ENCODE results near the gene ITGB7.

Gene ITGB7

GRCh38 chr12:53196486-53196885 lies 10.6 kb downstream of the ITGB7 start:
- no peak for DNase-seq (ENCODE audit: low read depth)

GRCh38 chr12:53195516-53196420 lies 11.3 kb downstream of the ITGB7 start:
- no peak for DNase-seq (ENCODE audit: low read depth)

- no peak for DNase-seq (ENCODE audit: low read depth)
Measured at GRCh38 chr12:53194973-53195372, 12.1 kb downstream of the ITGB7 start.

- DNase-seq (ENCODE audit: low read depth) = no peak
Measured at GRCh38 chr12:53193985-53194716, 12.9 kb downstream of the ITGB7 start.

GRCh38 chr12:53193040-53193439 lies 14.0 kb downstream of the ITGB7 start:
- no peak for DNase-seq (ENCODE audit: low read depth)

GRCh38 chr12:53192531-53193021 lies 14.5 kb downstream of the ITGB7 start:
- DNase-seq (ENCODE audit: low read depth) = no peak

- no peak for DNase-seq (ENCODE audit: low read depth)
Measured at GRCh38 chr12:53191885-53192530, 15.0 kb downstream of the ITGB7 start.

- no peak for DNase-seq (ENCODE audit: low read depth)
Measured at GRCh38 chr12:53191096-53191884, 15.8 kb downstream of the ITGB7 start.

GRCh38 chr12:53190108-53190729 lies 16.8 kb downstream of the ITGB7 start:
- peak; percentile 51 for DNase-seq (ENCODE audit: low read depth)

GRCh38 chr12:53187145-53187899 lies 19.7 kb downstream of the ITGB7 start:
- DNase-seq (ENCODE audit: low read depth) = no peak

GRCh38 chr12:53186745-53187144 lies 20.3 kb downstream of the ITGB7 start:
- no peak for DNase-seq (ENCODE audit: low read depth)

GRCh38 chr12:53185582-53186153 lies 21.4 kb downstream of the ITGB7 start:
- no peak for DNase-seq (ENCODE audit: low read depth)

- no peak for DNase-seq (ENCODE audit: low read depth)
Measured at GRCh38 chr12:53184828-53185227, 22.2 kb downstream of the ITGB7 start.

GRCh38 chr12:53182903-53183302 lies 24.1 kb downstream of the ITGB7 start:
- no peak for DNase-seq (ENCODE audit: low read depth)

- DNase-seq (ENCODE audit: low read depth) = no peak
Measured at GRCh38 chr12:53181935-53182334, 25.1 kb downstream of the ITGB7 start.

- peak; percentile 64 for DNase-seq (ENCODE audit: low read depth)
Measured at GRCh38 chr12:53180931-53181645, 26.0 kb downstream of the ITGB7 start.

GRCh38 chr12:53180220-53180930 lies 26.7 kb downstream of the ITGB7 start, which contains the start of the genes CSAD and ZNF740:
Gene CSAD (minus strand): TSS chr12:53180925. CDS start chr12:53173470, 7,455 bp downstream.
Gene ZNF740 (plus strand): TSS chr12:53180722. CDS start chr12:53181984, 1,262 bp downstream.
- DNase-seq (ENCODE audit: low read depth) = peak; percentile 95

- no peak for DNase-seq (ENCODE audit: low read depth)
Measured at GRCh38 chr12:53179687-53180219, 27.3 kb downstream of the ITGB7 start.

All from fibroblast of the conjunctiva (primary cell).